HG03520 (cell line): Measurements from ENCODE around the gene USP3.

ENCODE experiments used
- ATAC-seq: cut with Tn5 transposase; IDR thresholded peaks from one replicate; pipeline ENCODE4 v1.9.1; 2021; ENCODE audit warnings: mild to moderate bottlenecking, moderate library complexity; ENCODE audit not compliant: unreplicated experiment

Gene USP3

DNA sequence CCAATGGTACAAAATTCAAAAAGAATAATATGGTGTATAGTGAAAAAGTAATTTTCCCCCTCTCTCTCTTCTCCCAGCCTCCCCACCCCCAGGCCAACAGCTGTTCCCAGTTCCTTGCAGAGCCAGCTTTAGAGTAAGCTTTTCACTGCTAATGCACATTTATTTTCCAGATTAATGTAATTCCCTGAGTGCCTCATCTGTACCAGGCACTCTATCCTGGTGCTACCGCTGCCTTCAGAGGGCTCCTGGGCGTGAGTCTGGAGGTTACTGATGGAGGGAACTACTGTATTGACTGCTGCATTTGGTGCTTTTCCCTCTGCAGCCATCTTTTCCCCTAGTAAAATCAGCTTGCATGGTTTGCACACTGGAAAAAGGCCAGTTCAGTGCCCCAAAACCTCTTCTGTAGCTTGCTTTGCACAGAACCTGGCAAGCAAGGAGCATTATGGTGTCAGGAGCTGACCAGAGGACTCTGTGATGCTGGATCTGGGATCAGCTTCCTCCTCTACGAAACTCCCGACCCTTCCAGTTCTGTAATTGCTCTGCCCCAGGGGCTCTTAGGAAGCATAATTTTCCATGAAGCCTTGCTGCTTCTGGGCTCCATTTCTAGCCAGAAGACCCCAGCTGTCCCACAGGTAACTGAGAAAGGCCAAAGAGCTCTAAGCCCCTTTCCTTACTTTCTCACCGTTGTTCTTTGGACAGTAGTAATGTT, 8.5 kb upstream of the USP3 start:
- no peak for ATAC-seq

DNA sequence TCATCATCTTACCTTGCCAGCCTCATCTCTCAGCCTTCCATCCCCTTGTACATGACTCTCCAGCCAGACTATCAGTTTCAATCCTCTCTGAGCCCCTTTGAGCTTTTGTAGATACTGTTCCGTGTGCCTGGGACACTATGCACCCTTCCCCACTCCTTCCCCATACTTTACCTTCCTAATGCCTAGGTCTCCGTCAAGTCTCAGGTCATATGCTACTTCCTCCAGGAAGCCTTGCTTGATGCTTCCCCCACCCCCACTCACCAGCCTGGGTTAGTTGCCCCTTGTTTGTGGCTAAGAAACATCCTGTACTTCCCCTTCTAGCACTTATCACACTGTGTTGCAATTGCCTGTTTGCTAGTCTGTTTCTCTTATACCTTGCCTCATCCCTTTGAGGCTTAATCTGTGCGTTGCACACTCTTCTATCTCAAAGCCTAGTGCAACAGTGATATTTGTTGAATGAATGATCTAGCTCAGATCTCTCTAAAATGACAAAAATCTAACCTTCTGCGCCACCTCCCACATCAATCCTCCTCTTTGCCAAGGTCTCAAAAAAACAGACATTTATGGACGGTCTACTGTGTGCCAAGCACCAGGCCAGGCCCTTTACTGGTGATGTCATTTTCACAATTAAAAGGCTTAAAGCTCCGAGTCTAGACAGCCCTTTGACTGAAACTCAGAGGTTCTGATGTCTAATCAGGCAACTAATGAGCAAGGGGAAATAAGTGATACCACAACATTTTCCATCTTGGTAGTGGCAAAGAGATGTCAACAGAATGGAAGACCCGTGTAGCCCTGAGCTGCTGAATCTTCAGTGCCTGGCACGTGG, 6.5 kb upstream of the USP3 start:
- ATAC-seq, result no peak

DNA sequence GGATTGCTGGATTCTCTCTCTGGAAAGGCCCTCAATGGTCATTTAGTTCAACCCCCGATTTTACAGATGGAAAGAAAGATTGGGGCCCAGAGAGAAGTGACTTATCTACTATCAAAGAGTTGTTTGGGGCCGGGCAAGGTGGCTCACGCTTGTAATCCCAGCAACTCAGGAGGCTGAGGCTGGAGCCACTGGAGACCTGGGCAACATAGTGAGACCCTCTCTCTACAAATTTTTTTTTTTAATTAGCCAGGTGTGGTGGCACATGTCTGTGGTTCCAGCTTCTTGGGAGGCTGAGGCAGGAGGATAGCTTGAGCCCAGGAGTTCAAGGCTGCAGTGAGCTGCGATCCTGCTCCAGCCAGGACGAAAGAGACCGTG, 5.2 kb upstream of the USP3 start:
- ATAC-seq, result no peak

DNA sequence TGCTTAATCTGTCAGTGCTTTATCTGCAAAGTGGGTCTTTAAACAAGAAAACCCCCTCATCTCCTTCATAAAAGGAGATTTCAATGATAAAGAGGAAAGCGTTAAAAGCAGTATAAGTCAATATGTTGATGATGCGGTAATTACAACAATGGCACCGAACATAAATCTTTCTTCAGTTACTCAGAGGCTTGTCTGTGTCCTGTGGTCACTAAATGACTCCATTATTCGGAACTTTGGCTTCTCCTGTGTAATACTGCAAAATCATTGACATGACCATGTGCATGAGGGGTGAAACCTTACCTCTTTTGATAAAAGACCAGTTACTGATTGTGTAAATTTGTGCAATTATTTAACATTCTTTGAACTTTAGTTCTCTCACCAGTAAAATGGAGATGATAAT, 4.8 kb upstream of the USP3 start:
- ATAC-seq, result no peak

DNA sequence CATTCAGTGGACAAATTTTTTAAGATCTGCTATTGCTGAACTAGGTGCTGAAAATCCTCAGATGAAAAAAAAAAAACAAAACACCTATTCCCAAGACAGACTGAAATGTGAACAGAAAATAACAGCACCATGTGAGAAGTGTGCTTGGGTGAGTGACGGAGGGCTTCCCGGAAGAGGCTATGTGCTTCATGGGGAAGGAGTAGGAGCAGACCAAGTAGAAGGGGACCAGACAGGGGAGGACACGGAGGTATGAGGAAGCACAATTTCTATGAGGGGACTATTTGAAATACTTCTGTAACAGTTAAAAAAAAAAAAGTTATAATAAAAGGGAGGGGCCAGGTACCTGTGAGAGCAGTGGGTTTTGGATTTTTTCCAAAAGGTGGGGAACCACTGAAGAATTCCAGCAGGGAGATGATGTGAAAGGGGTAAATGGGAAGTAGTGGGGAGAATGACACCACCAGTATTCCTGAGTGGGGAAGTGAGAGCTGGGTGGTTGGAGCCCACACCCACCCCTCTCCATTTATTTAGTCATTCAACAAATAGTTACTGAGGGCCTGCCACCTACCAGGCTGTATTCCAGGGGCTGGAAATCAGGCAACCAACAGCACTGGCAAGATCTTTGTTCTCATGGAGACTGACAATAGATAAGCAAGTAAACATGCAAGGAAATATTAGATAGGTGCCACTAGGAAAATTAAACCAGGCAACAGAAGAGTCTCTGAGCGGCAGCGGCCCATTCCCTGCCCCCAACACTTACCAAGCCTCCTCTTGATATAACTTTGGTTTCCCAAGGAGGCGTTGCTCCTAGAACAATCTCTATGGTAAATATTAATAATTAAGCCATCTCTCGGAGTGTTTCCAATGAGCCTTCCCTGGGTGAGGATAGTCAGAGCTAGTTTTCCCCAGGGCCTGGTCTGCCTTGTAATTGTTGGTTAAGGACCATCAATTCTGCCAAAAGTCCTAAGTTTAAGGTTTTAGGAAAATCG, 3.8 kb upstream of the USP3 start:
- ATAC-seq, result no peak

DNA sequence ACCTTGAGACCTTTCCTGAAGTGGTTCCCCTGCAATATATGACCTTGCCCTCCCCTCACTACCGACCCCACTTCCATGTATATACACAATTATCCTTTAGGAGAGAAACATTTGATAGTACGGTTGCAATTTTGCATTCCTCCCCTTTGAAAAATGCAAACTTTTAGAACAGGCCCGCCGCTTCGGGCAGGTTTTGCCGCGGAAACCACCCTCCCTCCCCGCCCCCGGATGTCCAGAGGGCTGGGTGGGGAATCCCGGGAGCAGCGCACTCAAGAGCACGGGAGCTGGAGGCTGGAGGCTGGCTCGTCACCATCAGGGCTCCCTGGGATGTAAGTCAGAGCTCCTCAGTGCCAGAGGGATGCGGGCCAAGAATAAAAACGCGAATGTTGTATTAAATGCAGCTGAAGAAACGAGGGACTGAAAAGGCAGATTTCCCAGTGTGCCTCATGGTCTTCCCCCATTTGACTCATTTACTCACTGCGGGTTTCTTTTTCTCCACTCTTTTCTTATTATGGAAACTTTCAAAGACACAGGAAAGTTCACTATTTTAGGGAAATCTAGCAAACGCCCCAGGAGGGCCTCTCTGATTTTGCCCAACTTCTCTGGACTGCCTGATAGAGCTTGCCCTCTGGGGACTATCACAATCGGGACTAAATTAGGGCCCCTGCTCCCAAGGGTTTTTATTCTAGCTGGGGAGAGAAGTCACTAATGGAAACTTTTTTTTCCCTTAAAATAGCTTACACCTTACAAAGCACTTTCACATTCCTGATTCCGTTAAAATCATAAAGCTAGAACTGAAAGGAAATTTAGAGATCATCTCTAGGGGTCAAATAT, 2.9 kb upstream of the USP3 start:
- no peak for ATAC-seq

DNA sequence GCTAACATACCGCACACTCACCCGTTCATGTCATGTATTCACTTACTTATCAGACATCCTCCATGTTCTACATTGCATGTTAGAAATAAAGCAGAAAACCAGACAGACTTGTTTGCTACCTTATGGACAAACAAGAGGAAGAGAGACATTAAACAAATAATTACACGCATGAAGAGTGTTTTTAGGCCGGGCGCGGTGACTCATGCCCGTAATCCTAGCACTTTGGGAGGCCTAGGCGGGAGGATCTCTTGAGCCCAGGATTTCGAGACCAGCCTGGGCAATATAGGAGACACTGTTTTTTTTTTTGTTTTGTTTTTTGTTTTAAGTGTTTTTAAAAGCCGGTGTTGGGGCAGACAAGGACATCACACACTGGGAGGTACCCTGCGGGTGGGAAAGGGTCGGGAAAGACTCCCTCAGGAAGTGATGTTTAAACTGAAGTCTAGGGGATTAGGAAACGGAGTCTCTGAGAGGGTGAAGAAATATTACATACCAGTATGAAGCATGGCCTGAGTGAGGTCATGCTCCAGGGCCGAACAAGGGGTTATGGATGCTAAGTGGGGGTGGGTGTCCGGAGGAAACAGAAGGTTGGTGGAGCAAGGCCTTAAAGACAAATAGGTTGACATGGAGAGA, 2.1 kb upstream of the USP3 start:
- ATAC-seq, result no peak

DNA sequence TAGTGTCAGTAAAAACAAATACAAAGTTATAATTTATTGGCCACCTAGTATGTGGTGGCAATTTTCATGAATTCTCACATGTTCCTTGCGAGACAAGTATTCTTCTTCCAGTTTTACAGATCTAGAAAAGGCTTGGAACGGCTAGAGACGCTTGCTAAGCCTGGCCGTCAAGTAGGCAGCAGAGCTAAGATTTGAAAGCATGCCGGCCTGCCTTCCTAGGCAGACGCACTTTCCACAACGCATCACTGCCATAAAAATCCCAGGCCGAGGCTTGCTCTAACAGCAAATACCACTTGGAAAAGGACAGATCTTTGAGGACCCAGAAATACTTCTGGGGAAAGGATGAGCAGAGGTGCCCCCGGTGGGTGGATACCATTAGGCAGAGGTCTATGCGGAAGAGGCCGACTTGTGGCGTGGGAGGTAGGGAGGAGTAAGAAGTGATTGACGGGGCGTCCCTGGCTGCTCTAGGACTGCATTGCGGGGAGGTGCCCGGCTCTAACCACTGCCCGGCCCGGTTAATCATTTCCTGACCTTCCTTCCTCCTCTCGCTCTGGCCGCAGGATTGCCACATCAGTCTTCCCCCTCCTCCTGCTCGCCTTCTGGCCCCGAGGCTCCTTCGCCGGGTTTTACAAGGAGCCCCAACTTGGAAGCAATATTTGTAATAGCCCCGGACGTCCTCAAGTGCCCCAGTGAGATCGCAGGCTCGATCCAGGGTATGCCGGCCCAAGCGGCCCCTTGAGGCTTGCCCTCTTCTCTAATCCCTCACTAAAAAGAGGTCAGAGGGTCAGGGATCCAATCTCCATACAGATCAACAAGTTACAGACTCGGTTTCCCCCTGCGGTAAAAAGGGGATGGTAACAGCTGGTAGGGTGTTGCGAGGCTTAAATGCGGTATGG, 1.3 kb upstream of the USP3 start:
- ATAC-seq, result peak; percentile 35

DNA sequence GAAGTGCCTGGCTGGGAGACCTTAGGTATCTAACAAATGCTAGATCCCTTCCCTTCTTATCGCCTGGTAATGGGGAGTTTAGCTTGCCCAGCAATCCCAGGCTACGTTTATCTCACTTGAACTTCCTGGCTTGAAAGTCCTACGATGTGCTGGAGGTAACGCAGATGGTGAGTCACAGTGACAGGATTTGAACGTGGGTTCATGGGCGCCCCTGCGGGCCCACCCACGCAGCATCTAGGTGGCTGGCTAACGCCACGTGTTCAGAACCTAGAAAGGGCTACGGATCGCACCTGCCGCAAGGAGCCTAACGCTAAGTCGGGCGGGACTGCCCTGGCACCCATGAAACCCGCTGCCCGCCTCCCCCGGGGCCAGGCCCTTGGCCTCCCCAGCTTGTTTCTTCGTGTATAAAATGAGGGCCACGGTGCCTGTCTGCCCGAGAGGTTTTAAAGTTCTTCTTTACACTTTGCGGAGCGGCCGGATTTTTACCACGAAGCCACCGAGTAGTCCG, 600 bp upstream of the USP3 start:
- ATAC-seq, result peak; percentile 24

DNA sequence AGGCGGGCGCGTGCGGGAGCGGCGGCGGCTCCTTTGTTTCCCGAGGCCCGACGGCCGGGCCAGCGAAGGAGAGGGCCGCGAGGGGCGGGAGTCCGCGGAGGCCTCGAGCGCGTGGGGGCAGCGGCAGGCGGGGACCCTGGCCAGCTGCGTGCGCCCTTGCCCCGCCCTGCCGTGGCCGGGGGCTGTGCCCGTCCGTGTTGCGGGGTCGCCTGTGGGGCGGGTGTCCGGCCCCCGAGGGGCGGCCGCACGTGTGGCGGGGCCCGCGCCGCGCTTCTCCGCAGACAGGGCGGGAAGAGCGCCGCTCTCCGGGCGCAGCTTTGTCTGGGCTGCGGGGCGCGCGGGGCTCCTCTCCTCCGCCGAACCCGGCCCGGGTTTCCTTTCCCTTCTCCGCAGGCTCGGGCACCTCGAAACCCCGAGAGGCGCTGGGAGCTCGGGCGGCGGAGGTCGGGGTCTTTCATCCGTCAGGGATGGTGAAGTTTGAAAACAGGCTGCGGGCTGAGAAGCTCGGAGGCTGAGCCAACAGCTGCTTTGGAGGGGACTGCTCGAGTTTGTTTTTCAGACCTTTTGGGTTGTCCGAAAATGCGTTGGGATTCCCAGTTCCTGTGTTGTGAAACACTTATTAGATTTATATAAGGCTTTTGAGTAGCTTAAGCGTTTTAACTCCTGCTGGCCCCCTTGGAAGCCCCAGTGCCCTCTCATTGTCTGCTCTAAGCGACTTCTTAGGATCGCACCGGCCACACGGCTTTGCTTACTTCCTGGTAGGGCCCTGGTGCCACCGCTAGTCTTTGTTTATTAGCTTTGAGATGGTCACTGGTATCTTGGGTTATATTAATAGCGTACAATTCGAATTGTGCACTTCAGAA, 817 bp downstream of the USP3 start:
- peak; percentile 7 for ATAC-seq

DNA sequence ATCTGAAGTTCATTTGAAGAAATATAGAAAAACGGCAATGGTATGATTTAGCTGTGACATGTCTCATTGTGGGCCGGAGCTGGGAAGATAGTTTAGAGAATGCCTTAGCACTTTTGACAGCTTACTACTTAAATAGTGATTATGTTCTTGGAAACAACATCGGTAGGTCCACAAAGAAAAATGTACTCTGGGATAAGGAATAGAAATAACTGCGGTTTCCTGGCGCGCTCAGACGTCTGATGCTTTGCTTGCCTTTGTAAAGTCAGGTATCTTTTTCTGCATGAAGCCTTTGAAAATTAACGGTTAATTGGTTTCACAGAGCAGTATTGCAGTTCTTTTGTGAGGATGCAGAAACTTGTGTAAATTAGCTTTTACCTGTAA, 1.4 kb downstream of the USP3 start:
- ATAC-seq, result no peak

DNA sequence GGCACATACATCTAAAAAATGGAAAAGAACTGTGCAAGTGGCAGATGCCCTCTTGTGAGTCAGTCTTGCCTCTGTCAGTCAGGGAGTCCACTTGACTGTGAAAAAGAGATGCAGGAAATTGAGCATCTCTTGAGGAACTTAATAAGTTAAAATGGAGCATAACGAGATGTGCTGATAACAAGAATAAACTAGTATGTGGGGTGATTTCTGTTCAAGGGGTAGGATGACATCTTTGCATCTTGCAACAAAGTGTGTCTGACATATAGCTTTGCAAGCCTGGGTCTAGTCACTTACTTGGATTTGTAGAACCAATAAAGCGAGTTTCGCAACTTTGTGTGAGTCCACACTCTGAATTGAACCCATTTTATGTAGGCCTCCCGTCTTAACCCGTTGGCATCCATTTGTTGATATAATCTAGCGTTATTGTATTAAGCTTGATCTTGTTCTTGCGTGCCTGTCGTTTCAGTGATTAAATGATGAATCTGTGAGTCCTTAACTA, 2.2 kb downstream of the USP3 start:
- ATAC-seq, result no peak

DNA sequence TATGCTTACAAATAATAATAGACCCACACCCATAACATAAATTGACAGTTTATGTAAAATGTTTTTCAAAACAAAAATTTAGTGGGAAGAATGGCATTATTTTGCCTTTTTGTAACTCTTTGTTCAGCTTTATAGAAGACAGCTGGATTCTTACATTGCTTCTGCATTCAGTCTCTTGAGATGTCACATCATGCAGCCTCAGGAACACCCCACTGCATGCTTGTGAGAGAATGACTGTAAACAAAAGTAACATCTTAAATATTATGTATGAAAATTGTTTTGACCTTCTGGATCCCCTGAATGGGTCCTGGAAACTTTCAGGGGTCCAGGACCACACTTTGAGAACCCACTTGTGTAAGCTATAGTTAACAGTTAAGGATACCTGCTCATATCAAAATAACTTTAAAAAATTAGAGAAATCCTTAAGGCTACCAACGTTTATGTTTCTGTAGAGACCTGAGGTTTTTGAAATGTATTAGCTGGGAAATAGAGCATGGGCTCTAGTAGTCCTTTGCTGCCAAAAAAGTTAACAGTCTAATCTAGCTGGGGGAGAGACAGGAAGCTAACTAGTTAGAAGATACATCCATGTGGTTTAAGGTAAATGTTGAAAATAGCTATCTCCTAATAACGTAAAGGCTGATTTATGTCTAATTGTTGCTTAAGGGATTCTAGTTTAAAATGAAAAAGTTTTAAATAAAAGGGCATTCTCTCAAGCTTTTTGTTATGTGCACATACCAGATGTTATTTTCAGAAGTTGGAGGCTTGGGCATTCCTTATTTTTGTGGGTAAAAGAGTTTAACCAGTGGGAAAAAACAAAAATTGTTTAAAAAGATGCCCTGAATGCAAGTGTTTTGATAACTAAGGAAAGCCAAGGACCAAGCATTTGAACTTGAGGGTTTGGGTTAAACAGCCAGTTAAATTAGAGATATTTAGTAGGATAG, 3.8 kb downstream of the USP3 start:
- ATAC-seq, result no peak

DNA sequence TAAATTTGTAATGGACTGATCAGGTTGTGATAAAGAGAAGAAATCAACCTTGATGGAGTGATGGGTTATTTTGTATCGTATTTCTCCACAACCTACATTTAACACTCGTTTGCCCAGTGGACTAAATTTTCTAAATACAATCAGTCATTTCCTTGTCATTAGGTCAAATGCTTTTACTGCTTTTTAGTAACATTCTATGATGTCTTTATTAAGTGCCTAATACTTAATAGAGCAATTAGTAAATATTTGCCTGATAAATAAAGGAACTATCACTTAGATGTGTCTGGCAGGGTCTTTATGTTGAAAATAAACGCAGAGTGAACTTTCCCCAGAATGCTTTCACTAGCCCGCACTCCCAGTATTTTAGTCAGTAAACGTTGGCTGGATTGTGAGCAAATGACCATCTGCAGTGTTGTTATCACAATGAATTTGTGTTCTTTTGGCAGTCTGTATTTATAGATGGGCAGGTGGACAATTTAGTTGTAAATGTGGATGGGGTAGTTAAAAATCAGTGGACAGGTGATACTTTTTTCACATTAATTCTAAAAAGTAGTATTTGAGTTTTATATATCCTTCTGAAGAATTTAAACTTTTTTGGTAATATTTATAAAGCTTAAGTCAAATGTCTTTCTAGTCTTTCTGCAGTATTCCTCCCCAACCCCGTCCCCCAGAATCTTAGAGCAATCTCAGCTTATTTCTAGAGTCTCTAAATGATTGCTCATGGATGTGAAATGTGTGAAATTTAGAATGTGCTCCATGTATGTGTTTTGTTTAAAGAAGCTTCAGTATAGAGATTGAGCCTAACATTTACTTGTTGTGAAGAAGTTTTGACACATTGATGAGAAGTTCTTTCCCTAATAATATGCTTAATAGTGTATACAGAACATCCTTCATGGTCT, 4.9 kb downstream of the USP3 start:
- ATAC-seq, result no peak
